HG02642 (cell line): Measurements from ENCODE around the gene RPAP3.

Source experiments
- ATAC-seq: cut with Tn5 transposase; IDR thresholded peaks from one replicate; pipeline ENCODE4 v1.9.1; 2021; ENCODE audit warnings: mild to moderate bottlenecking; ENCODE audit not compliant: unreplicated experiment, poor library complexity

Gene RPAP3

DNA sequence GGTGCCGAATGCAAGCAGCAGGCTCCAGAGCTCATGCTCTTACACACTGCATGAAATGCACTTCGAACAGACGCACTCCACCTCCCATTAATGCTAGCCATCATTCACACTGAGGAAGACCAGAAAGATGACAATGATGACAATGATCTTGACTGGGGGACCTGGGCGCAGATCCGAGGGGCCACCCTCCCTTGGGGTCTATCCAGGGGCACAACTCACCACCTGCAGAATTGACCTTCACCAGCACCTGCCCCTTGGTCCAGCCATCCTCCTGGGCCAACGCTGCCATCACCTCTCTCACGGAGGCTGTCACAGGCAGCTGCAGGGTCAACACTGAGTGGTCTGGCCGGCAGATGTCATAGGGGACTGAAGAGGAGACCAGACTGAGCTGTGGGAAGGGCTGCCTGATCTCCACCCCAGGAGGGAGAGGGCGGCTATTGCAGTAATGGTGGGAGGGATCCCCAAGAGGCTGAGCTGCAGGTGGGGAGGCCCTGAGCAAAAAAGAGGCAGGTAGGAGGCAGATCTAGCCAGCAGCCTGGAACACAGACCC, 37.6 kb upstream of the RPAP3 start:
- no peak for ATAC-seq

DNA sequence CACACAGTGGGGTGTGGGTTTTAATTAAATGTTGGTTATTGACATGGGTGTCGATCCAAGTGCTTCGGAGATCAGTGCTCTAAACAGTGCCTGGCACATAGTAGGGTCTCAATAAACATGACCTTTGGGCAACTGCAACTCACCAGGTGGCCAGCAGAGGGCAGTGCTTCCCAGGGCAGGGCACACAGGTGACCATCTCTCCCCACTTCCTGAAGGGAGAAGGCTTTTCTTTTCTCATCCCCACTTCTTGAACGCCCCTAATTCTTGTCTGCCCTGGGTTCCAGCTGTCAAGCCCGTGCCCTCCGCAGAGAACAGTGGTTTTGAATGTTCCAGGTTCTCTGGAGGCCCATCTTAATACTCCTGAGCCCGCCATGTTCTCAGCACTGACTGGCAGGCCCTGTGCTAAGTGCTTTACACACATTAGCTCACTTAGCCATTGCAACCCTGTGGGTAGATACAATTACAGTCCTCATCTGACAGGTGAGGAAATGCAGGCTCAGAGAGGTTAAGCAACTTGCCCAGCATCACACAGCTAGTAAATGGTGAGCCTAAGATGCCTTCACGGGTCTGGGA, 36.5 kb upstream of the RPAP3 start:
- no peak for ATAC-seq

GRCh38 chr12:47741340-47741703, 35.5 kb upstream of the RPAP3 start:
- no peak for ATAC-seq

DNA sequence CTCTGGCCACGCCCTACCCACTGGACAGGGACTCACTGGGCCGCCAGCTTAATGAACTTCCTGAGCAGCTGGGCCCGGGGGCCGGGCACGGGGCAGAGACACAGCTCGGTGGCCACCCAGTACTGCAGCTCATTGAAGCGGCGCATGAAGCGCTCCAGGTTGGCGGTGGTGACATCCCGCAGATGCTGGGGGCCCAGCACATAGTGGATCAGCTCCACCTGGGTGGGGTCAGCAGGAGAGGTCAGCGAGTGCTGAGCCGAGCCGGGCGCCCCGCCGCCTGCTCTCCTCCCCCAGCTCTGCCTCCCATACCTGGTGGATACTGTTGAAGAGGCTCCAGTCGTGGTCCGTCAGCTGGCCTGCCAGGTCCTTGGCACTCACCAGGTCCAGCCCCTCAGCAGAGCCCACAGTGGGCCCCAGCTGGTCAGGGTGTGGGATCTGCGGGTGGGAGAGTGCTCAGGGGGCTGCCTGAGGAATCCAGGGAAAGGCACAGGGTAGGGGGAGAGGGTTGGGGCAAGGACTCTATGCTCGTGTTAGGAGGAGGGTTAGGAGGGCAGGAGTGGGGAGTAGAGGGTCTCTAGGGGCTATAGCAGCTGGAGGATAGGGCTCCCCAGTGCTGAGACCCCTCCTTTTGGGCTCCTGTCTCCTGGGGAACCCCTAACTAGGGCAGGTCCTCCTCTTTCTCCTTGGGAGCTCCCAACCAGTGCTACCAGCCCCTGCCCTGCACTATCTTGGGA, 34.9 kb upstream of the RPAP3 start:
- ATAC-seq = peak; percentile 41

GRCh38 chr12:47739979-47740378, 34.1 kb upstream of the RPAP3 start:
- peak; percentile 54 for ATAC-seq

DNA sequence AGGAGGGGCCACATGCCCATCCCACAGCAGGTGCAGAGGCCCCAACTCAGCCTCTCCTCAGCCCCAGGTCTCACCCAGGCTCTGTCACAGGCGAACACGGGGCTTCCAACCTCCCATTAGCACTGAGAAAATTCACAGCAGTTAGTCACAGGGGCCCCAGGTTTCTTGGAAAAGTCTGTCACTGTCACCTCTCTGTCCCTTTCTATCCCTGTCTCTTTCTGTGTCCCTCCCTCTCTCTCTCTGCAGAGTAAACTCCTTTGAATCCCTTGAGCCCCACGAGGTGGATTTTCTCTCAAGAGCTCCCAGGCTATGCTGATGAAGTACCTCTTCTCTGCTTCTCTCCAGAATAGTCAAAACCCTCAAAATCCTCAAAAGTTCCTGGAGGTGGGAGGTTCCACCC, 33.5 kb upstream of the RPAP3 start:
- ATAC-seq = no peak

- ATAC-seq = no peak
Measured at GRCh38 chr12:47737936-47738594, 32.2 kb upstream of the RPAP3 start.

- ATAC-seq = no peak
Measured at GRCh38 chr12:47736877-47737676, 31.2 kb upstream of the RPAP3 start.

- no peak for ATAC-seq
Measured at GRCh38 chr12:47736216-47736615, 30.4 kb upstream of the RPAP3 start.

DNA sequence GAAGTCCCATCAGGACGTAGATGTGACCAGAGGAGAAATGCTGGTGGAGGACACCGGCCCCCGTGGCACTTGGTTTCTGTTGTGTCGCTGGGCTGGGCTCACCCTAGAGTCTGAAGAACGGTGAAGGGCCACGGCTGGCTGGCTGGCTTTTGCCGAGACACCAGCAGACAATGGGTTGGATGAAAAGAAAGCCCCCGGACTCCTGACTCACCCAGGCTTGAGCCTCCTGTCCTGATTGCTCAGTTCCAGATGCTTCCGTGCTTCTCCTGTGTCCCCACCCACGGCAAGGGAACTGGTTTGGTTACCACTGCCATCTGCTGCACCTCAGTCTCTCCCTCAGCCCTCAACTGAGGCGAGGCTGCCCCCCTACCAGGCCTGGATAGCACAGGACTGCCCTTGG, 29.8 kb upstream of the RPAP3 start:
- ATAC-seq = no peak

DNA sequence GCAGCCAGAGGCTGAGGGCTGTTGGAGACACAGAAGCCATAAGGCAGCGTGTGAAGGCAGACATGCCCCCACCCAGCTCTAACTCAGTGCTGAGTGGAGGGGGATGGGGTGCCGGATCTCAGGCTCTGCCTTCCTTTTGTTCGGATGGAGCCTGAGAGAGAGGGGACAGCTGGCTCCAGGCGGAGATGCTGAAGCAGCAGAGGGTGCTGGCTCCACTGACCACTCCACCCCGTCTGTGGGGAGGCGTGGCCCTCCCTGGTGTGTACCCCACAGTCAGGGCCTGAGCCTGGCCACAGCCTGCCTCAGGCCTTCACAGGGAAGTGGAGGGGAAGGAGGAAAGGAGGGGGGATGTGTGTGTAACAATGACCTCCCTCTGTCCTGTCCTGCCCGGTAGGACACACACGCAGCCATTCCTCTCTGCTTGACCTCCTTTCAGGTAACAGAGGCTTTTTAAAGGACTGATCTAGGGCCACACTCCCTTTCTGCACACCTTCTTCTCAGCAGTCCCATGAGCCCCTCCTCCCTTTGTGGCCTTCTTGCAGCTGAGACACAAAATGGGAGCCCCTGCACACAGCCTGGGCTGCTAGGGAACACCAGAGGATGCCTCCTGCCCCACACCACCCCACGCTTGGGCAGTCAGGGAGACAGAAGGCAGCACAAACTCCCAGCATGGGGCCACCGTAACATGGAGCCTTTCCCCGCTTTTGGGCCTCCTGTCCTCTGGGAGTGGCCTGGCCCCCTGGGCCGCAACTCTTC, 29.1 kb upstream of the RPAP3 start:
- ATAC-seq = no peak

GRCh38 chr12:47733142-47733541, 27.3 kb upstream of the RPAP3 start:
- ATAC-seq = no peak

GRCh38 chr12:47732504-47732903, 26.7 kb upstream of the RPAP3 start:
- no peak for ATAC-seq

DNA sequence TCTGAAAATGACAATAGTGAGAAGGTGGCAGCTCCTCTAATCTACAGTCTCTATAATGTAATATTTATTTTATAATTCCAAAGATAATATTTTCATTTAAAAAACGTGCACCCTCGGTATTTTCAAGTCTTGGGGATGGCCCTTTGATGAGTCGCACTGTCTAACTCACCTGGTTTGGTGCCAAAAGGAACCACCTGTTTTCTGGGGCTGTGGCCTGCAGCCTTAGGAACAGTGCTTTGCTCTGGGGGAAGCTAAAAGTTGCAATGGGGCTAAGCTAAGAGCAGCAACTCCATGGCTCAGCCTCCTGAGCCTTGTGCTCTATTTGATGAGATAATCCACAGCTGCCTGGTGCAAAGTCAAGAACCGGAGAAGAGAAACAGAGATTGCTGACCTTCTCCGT, 25.9 kb upstream of the RPAP3 start:
- ATAC-seq = no peak

- no peak for ATAC-seq
Measured at GRCh38 chr12:47730341-47730744, 24.5 kb upstream of the RPAP3 start.

GRCh38 chr12:47729233-47729632, 23.4 kb upstream of the RPAP3 start:
- no peak for ATAC-seq

GRCh38 chr12:47725893-47726292, 20.1 kb upstream of the RPAP3 start:
- peak; percentile 78 for ATAC-seq

DNA sequence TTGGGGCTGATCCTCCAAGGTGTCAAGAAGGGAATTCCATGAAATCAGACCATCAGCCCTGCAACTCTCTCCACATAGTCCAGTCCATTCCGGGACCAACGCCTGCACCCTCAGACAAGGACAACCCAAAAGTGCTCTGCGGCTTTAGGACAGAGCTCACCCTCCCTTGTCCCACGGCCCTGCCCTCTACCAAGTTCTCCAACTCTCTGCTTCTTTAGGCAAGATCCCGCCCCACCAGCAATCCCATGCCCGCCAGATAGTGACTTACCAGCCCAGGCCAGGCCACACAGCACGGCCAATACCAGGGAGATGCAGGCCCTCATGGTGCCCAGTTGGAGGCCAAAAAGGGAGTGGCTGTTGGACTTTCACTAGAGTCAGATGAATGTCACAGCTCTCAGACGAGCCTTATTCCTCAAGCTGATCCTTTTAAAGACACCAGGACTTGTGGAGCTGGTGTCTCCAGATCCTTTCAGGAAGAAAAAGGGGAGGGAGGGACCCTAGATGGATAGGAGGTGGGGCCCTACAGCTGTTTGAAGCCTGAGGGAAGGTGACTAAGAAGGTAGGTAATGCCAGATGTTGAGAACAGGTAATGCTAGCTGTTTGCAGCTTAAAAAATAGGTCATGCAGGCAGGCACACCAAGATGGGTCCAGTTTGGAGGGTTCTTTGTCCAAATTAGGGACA, 19.4 kb upstream of the RPAP3 start, which contains the start of gene ENDOU:
ENDOU (minus strand) TSS at position 400 of the 682 bp plus-strand sequence; CDS start at position 323, 77 bp downstream.
- no peak for ATAC-seq

- no peak for ATAC-seq
Measured at GRCh38 chr12:47722941-47723631, 17.3 kb upstream of the RPAP3 start.
